A549 treated with AZD2906 at 1 μM for 4 hours (cell line): ENCODE data around the gene GAB3. TPM values are rescaled to one million over a fixed set of nuclear protein-coding genes. Genes with fewer than 3 reads are reported as not detected.

ENCODE experiments used
- total RNA-seq: library from RNA; stranded (reverse); fragments of 200-300 nt; extraction: Qiagen RNA extraction; gene quantifications from 5 replicates; pipeline ENCODE4 v1.2.3, GENCODE V29; 2022

GAB3 gene
- 0.56 to 0.77 TPM (median 0.66 TPM) in 5 replicates for total RNA-seq

GRCh38 chrX:154750301-154751202 lies at the start of gene GAB3:
Gene GAB3 (minus strand): TSS chrX:154751077. CDS start chrX:154751025, 52 bp downstream.

GRCh38 chrX:154762537-154763296 lies 11.8 kb upstream of the GAB3 start, which contains the start of gene DKC1:
Gene DKC1 (plus strand): TSS chrX:154762864. CDS start chrX:154762966, 102 bp downstream.

GRCh38 chrX:154653413-154653812 lies 97.5 kb downstream of the GAB3 start, which contains the start of gene CTAG2:
Gene CTAG2 (minus strand): TSS chrX:154653579. CDS start chrX:154653515, 64 bp downstream.

Other genes with a start within 250 kb of the GAB3 start
- gene FAM3A, start 234.8 kb downstream of the GAB3 start, total RNA-seq = 36.9 to 48.3 TPM (median 46.0 TPM) in 5 replicates
- 1,365 to 1,554 TPM (median 1,434 TPM) in 5 replicates for gene G6PD, start 204.2 kb downstream of the GAB3 start, total RNA-seq
- 36.1 to 45.9 TPM (median 43.1 TPM) in 5 replicates for gene IKBKG, start 203.5 kb downstream of the GAB3 start, total RNA-seq
- gene CTAG1A, start 165.9 kb downstream of the GAB3 start, total RNA-seq = not detected in 5 replicates
- gene CTAG1B, start 131.8 kb downstream of the GAB3 start, total RNA-seq = not detected in 5 replicates
- not detected in 5 replicates for gene CTAG2, start 97.5 kb downstream of the GAB3 start, total RNA-seq
- gene DKC1, start 11.8 kb upstream of the GAB3 start, total RNA-seq = 137 to 193 TPM (median 147 TPM) in 5 replicates
- 13.7 to 16.4 TPM (median 15.9 TPM) in 5 replicates for gene MPP1, start 54.4 kb upstream of the GAB3 start, total RNA-seq
- gene SMIM9, start 83.6 kb upstream of the GAB3 start, total RNA-seq = not detected in 5 replicates
- gene F8A1, start 135.3 kb upstream of the GAB3 start, total RNA-seq = 57.2 to 105 TPM (median 93.5 TPM) in 5 replicates